GM06990 (cell line): Measurements from ENCODE around the gene POPDC2.
A peak's percentile ranks its signal among the peaks of the same experiment; 100 is the strongest.

Experiments
- DNase-seq: peaks from one replicate; pipeline ENCODE4 v3.0.0-alpha.2; 2011; ENCODE audit not compliant: insufficient read length; ENCODE audit errors: extremely low read depth
- H3K27me3 ChIP-seq: replicated peaks from 2 replicates; pipeline ENCODE4 v1.6.0; 2011; ENCODE audit warnings: low read length; ENCODE audit not compliant: control insufficient read depth, insufficient read depth
- H3K36me3 ChIP-seq: 2 replicates; pipeline ENCODE4 v1.5.1; 2011; ENCODE audit warnings: low read length; ENCODE audit not compliant: control insufficient read depth, insufficient read depth
- H3K4me3 ChIP-seq: replicated peaks from 2 replicates; pipeline ENCODE4 v1.5.1; 2011; ENCODE audit warnings: low read depth, mild to moderate bottlenecking, control low read depth, low read length
- TF ChIP-seq, protein P1 (sequence below): IDR thresholded peaks from 2 replicates; pipeline ENCODE4 v1.5.1; 2011; ENCODE audit warnings: low read length, control low read depth, mild to moderate bottlenecking, inconsistent platforms; ENCODE audit not compliant: insufficient read depth, poor library complexity, severe bottlenecking

The POPDC2 gene, protein sequence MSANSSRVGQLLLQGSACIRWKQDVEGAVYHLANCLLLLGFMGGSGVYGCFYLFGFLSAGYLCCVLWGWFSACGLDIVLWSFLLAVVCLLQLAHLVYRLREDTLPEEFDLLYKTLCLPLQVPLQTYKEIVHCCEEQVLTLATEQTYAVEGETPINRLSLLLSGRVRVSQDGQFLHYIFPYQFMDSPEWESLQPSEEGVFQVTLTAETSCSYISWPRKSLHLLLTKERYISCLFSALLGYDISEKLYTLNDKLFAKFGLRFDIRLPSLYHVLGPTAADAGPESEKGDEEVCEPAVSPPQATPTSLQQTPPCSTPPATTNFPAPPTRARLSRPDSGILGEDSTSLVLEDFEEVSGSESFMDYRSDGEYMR

GRCh38 chr3:119660474-119661440 is at the start of gene POPDC2:
Gene POPDC2 (minus strand): TSS chr3:119660589. CDS start chr3:119660423, 166 bp downstream.
- H3K27me3 ChIP-seq: no peaks in the 10 kb centered on the region
- TF ChIP-seq, protein P1, sequence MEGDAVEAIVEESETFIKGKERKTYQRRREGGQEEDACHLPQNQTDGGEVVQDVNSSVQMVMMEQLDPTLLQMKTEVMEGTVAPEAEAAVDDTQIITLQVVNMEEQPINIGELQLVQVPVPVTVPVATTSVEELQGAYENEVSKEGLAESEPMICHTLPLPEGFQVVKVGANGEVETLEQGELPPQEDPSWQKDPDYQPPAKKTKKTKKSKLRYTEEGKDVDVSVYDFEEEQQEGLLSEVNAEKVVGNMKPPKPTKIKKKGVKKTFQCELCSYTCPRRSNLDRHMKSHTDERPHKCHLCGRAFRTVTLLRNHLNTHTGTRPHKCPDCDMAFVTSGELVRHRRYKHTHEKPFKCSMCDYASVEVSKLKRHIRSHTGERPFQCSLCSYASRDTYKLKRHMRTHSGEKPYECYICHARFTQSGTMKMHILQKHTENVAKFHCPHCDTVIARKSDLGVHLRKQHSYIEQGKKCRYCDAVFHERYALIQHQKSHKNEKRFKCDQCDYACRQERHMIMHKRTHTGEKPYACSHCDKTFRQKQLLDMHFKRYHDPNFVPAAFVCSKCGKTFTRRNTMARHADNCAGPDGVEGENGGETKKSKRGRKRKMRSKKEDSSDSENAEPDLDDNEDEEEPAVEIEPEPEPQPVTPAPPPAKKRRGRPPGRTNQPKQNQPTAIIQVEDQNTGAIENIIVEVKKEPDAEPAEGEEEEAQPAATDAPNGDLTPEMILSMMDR: no peak
- peaks cover 4% of the 10 kb centered on the region for H3K36me3 ChIP-seq
- no peak for DNase-seq
- H3K4me3 ChIP-seq: no peak within 1 kb of the TSS

- H3K27me3 ChIP-seq: no peaks in the 10 kb centered on the region
- H3K36me3 ChIP-seq: no peaks in the 10 kb centered on the region
- TF ChIP-seq, protein P1: no peak
- no peak overlapping the region for H3K4me3 ChIP-seq
- DNase-seq: no peak
Measured at GRCh38 chr3:119703820-119704531, 43.6 kb upstream of the POPDC2 start.

DNA sequence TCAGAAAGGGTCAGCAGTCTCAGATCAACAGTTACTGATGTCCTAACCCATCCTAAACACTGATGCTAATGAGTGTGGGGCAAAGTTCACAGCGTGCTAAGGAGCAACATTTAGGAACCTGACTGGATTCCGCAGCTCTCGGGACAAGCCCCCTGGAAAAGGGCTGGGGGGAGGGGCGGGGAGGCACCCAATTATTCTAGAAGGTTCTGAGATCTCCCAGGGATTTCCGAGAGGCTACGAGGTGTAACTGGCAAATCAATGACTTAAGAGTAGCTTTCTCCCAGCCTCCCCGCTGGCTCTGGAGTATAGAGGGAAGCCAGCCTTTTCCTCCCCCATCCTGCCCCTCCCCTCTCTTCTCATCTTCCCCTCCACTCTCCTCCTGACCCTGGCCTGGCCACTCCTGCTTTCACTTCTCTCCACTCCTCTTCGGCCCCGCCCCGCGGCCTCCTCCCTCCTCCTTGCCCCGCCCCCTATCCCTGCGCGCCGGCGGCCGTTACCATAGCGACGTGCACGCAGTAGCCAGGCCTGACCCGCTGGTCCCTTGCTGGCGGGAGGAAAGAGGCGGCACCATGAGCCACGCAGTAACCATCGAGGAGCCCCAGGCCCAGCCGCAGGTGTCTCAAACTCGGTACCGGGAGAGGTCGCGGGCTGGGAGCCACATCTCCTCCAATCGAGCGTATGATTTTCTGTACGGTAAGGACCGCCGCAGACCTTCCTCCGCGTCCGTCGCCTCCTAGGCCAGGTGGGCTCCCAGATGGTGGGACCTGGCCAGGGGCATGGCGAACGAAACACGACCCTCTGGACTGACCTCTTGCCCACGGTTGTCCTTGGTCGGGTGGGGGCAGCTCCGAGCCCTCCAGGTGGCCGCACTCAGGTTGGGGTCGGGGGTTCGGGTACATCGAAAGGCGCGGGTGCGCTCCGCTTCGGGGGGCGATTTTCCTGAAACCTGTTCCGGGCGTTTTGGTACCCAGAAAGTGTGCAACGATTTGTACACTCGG is 42.4 kb upstream of the POPDC2 start, which contains the start of gene CFAP91:
CFAP91 (plus strand) TSS at position 493 of the 998 bp plus-strand sequence; CDS start at position 570, 77 bp downstream.
- Histone ChIP-seq H3K4me3 (peak within 1 kb of the TSS; percentile 45), H3K27me3 (no peaks in the 10 kb centered on the region), H3K36me3 (no peaks in the 10 kb centered on the region)
- TF ChIP-seq, protein P1: no peak
- DNase-seq: peak; percentile 86

GRCh38 chr3:119700920-119701734 is 40.7 kb upstream of the POPDC2 start:
- Histone ChIP-seq H3K27me3 (no peaks in the 10 kb centered on the region), H3K4me3 (no peak overlapping the region), H3K36me3 (no peaks in the 10 kb centered on the region)
- TF ChIP-seq, protein P1: no peak
- DNase-seq: no peak
